ENCODE data around the gene GGA3. TPM values are rescaled to one million over a fixed set of nuclear protein-coding genes. Genes with fewer than 3 reads are reported as not detected.

The GGA3 gene
- total and polyA plus RNA-seq, 10 of the 15 experiments (the other 5 are each of a cell fraction or from before 2014, with no cell fraction given) = 7.0 to 57.5 (median 34.0) TPM

- no peak for TF ChIP-seq SMAD1 (IDR thresholded peaks at IDR 0.05; ENCODE audit: low read depth, partially characterized antibody)
- no peak for TF ChIP-seq POLR2AphosphoS5 (IDR thresholded peaks at IDR 0.05; ENCODE audit: low read length)
- no peak for TF ChIP-seq NRF1 (conservative IDR thresholded peaks at IDR 0.05; ENCODE audit: low read depth, low read length)
- TF ChIP-seq KDM1A (IDR thresholded peaks at IDR 0.05; ENCODE audit: borderline replicate concordance) = no peak
- TF ChIP-seq, protein P1, sequence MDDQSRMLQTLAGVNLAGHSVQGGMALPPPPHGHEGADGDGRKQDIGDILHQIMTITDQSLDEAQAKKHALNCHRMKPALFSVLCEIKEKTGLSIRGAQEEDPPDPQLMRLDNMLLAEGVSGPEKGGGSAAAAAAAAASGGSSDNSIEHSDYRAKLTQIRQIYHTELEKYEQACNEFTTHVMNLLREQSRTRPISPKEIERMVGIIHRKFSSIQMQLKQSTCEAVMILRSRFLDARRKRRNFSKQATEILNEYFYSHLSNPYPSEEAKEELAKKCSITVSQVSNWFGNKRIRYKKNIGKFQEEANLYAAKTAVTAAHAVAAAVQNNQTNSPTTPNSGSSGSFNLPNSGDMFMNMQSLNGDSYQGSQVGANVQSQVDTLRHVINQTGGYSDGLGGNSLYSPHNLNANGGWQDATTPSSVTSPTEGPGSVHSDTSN (IDR thresholded peaks at IDR 0.05; ENCODE audit: insufficient replicate concordance, low read depth, low read length) = no peak
- TF ChIP-seq BRCA1 (IDR thresholded peaks at IDR 0.05; ENCODE audit: low read depth, low read length) = no peak
- TF ChIP-seq, protein P2, sequence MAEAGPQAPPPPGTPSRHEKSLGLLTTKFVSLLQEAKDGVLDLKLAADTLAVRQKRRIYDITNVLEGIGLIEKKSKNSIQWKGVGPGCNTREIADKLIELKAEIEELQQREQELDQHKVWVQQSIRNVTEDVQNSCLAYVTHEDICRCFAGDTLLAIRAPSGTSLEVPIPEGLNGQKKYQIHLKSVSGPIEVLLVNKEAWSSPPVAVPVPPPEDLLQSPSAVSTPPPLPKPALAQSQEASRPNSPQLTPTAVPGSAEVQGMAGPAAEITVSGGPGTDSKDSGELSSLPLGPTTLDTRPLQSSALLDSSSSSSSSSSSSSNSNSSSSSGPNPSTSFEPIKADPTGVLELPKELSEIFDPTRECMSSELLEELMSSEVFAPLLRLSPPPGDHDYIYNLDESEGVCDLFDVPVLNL (IDR thresholded peaks at IDR 0.05; ENCODE audit: low read depth, low read length) = peak; percentile 83
- no peak for TF ChIP-seq NFIC (IDR thresholded peaks at IDR 0.05; ENCODE audit: low read depth, low read length)
- peak; percentile 91 for TF ChIP-seq NR2F1 (conservative IDR thresholded peaks at IDR 0.05)
- TF ChIP-seq HDAC6 (IDR thresholded peaks at IDR 0.05; ENCODE audit: unreplicated experiment) = no peak
- TF ChIP-seq FOXM1 (IDR thresholded peaks at IDR 0.05; ENCODE audit: low read depth, low read length) = no peak
- TF ChIP-seq, protein P3, sequence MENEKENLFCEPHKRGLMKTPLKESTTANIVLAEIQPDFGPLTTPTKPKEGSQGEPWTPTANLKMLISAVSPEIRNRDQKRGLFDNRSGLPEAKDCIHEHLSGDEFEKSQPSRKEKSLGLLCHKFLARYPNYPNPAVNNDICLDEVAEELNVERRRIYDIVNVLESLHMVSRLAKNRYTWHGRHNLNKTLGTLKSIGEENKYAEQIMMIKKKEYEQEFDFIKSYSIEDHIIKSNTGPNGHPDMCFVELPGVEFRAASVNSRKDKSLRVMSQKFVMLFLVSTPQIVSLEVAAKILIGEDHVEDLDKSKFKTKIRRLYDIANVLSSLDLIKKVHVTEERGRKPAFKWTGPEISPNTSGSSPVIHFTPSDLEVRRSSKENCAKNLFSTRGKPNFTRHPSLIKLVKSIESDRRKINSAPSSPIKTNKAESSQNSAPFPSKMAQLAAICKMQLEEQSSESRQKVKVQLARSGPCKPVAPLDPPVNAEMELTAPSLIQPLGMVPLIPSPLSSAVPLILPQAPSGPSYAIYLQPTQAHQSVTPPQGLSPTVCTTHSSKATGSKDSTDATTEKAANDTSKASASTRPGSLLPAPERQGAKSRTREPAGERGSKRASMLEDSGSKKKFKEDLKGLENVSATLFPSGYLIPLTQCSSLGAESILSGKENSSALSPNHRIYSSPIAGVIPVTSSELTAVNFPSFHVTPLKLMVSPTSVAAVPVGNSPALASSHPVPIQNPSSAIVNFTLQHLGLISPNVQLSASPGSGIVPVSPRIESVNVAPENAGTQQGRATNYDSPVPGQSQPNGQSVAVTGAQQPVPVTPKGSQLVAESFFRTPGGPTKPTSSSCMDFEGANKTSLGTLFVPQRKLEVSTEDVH (IDR thresholded peaks at IDR 0.05; ENCODE audit: low read depth, partially characterized antibody) = no peak
- TF ChIP-seq RUNX3 (IDR thresholded peaks at IDR 0.05; ENCODE audit: low read length) = 0 out of 2 replicates have a peak, but pooled peaks have one; percentile 34
- peak; percentile 38; the same call in 1 of the 3 replicates for TF ChIP-seq POU2F2 (IDR thresholded peaks at IDR 0.05; ENCODE audit: borderline replicate concordance, low read depth, low read length)
- TF ChIP-seq PKNOX1 (IDR thresholded peaks at IDR 0.05) = no peak
- no peak; the same call in 1 of the 2 replicates for TF ChIP-seq MAX (IDR thresholded peaks at IDR 0.05; ENCODE audit: low read depth, low read length)
- TF ChIP-seq CHD2 (IDR thresholded peaks at IDR 0.05; ENCODE audit: borderline replicate concordance, low read depth, low read length) = 0 out of 2 replicates have a peak, but pooled peaks have one; percentile 30
- no peak for TF ChIP-seq PAX8 (IDR thresholded peaks at IDR 0.05)
- TF ChIP-seq, protein P4, sequence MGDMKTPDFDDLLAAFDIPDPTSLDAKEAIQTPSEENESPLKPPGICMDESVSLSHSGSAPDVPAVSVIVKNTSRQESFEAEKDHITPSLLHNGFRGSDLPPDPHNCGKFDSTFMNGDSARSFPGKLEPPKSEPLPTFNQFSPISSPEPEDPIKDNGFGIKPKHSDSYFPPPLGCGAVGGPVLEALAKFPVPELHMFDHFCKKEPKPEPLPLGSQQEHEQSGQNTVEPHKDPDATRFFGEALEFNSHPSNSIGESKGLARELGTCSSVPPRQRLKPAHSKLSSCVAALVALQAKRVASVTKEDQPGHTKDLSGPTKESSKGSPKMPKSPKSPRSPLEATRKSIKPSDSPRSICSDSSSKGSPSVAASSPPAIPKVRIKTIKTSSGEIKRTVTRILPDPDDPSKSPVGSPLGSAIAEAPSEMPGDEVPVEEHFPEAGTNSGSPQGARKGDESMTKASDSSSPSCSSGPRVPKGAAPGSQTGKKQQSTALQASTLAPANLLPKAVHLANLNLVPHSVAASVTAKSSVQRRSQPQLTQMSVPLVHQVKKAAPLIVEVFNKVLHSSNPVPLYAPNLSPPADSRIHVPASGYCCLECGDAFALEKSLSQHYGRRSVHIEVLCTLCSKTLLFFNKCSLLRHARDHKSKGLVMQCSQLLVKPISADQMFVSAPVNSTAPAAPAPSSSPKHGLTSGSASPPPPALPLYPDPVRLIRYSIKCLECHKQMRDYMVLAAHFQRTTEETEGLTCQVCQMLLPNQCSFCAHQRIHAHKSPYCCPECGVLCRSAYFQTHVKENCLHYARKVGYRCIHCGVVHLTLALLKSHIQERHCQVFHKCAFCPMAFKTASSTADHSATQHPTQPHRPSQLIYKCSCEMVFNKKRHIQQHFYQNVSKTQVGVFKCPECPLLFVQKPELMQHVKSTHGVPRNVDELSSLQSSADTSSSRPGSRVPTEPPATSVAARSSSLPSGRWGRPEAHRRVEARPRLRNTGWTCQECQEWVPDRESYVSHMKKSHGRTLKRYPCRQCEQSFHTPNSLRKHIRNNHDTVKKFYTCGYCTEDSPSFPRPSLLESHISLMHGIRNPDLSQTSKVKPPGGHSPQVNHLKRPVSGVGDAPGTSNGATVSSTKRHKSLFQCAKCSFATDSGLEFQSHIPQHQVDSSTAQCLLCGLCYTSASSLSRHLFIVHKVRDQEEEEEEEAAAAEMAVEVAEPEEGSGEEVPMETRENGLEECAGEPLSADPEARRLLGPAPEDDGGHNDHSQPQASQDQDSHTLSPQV (IDR thresholded peaks at IDR 0.05) = peak; percentile 87; the same call in 1 of the 2 replicates
Observed at GRCh38 chr17:75271233-75271954, 10.0 kb upstream of the GGA3 start (continued).

Measured in GM12878 (cell line).